SK-N-SH treated with all-trans-retinoic acid at 6 μM for 48 hours (cell line): ENCODE data around the gene HRK.

Experiments used
- ARNTL ChIP-seq: fragments of 450-650 bp; formaldehyde crosslinking; IDR thresholded peaks from 2 replicates; pipeline ENCODE4 v1.5.0; 2020; ENCODE audit warnings: low read depth, mild to moderate bottlenecking, moderate library complexity, borderline replicate concordance
- CSDC2 ChIP-seq: fragments of 250-450 bp; sonication (Bioruptor Pico); IDR thresholded peaks from 2 replicates; pipeline ENCODE4 v1.5.0; 2020; ENCODE audit warnings: mild to moderate bottlenecking, moderate library complexity
- ISL1 ChIP-seq: fragments of 250-450 bp; sonication (Bioruptor Pico); IDR thresholded peaks from 2 replicates; pipeline ENCODE4 v2.1.2; 2022; ENCODE audit warnings: mild to moderate bottlenecking, moderate library complexity
- OSR1 ChIP-seq: fragments of 250-450 bp; sonication (Bioruptor Pico); IDR thresholded peaks from 2 replicates; pipeline ENCODE4 v1.8.0; 2022; ENCODE audit warnings: moderate library complexity, mild to moderate bottlenecking, inconsistent platforms
- PATZ1 ChIP-seq: fragments of 250-450 bp; sonication (Bioruptor Pico); IDR thresholded peaks from 2 replicates; pipeline ENCODE4 v1.8.0; 2020; ENCODE audit warnings: mild to moderate bottlenecking, moderate library complexity, borderline replicate concordance
- RARB ChIP-seq: fragments of 250-450 bp; sonication (Bioruptor Pico); IDR thresholded peaks from 2 replicates; pipeline ENCODE4 v1.8.0; 2021; ENCODE audit warnings: mild to moderate bottlenecking, moderate library complexity
- TCF4 ChIP-seq: fragments of 250-450 bp; sonication (Bioruptor Pico); IDR thresholded peaks from 2 replicates; pipeline ENCODE4 v1.8.0; 2021; ENCODE audit warnings: mild to moderate bottlenecking, moderate library complexity, borderline replicate concordance
- TOX ChIP-seq: fragments of 250-450 bp; sonication (Bioruptor Pico); IDR thresholded peaks from 2 replicates; pipeline ENCODE4 v1.8.0; 2021; ENCODE audit warnings: mild to moderate bottlenecking, moderate library complexity, borderline replicate concordance
- TSHZ2 ChIP-seq: fragments of 250-450 bp; sonication (Bioruptor Pico); IDR thresholded peaks from 2 replicates; pipeline ENCODE4 v1.5.0; 2020; ENCODE audit warnings: mild to moderate bottlenecking, moderate library complexity
- ZFP3 ChIP-seq: fragments of 250-450 bp; sonication (Bioruptor Pico); IDR thresholded peaks from 2 replicates; pipeline ENCODE4 v1.5.0; 2020; ENCODE audit warnings: mild to moderate bottlenecking, moderate library complexity
- ZFP30 ChIP-seq: fragments of 450-650 bp; formaldehyde crosslinking; IDR thresholded peaks from 2 replicates; pipeline ENCODE4 v1.5.0; 2022; ENCODE audit warnings: mild to moderate bottlenecking, moderate library complexity
- ZNF565 ChIP-seq: fragments of 450-650 bp; formaldehyde crosslinking; conservative IDR thresholded peaks from 2 replicates; pipeline ENCODE4 v1.5.0; 2020; ENCODE audit warnings: low read depth, mild to moderate bottlenecking, moderate library complexity
- ZNF70 ChIP-seq: fragments of 450-650 bp; formaldehyde crosslinking; IDR thresholded peaks from 2 replicates; pipeline ENCODE4 v1.5.0; 2020; ENCODE audit warnings: mild to moderate bottlenecking, moderate library complexity
- TF ChIP-seq, protein P1 (sequence below): fragments of 250-450 bp; sonication (Bioruptor Pico); IDR thresholded peaks from 2 replicates; pipeline ENCODE4 v1.5.1; 2020; ENCODE audit warnings: low read depth, mild to moderate bottlenecking, moderate library complexity

DNA sequence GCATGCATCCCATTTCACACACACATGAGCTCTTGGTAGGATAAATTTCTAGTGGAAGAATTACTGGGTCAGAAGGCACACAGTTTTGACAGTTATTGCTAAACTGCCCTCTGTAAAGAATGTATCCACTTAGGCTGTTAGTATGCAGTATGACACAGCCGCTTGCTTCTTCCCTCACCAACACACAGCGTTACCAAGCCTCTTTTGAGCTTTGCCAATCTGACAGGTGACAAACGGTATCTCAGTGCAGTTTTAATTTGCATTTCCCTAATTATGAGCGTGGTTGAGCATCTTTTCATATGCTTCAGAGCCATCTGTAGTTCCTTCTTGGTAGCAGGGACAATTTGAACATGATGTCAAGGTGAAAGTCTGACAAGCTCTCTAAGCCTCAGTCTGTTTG, 42.9 kb downstream of the HRK start:
- TF ChIP-seq ZFP30 (CRISPR knock-in tag) (no peak), PATZ1 (no peak), ZFP3 (no peak), ZNF70 (CRISPR knock-in tag) (no peak), TOX (CRISPR knock-in tag) (no peak), RARB (CRISPR knock-in tag) (no peak), ISL1 (no peak), OSR1 (no peak), TCF4 (CRISPR knock-in tag) (no peak), CSDC2 (CRISPR knock-in tag) (no peak), ARNTL (CRISPR knock-in tag) (no peak), ZNF565 (CRISPR knock-in tag) (no peak), TSHZ2 (CRISPR knock-in tag) (no peak)
- TF ChIP-seq, protein P1, sequence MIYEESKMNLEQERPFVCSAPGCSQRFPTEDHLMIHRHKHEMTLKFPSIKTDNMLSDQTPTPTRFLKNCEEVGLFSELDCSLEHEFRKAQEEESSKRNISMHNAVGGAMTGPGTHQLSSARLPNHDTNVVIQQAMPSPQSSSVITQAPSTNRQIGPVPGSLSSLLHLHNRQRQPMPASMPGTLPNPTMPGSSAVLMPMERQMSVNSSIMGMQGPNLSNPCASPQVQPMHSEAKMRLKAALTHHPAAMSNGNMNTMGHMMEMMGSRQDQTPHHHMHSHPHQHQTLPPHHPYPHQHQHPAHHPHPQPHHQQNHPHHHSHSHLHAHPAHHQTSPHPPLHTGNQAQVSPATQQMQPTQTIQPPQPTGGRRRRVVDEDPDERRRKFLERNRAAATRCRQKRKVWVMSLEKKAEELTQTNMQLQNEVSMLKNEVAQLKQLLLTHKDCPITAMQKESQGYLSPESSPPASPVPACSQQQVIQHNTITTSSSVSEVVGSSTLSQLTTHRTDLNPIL (CRISPR knock-in tag) = no peak
